ENCODE results near the gene SCT. TPM values are rescaled to one million over a fixed set of nuclear protein-coding genes. Genes with fewer than 3 reads are reported as not detected.

Gene SCT
- total RNA-seq, 1 experiment from 2014 or later: not detected

- ChIA-PET CTCF (interaction anchor here (0.6 kb wide), 1 partner anchor 229 kb away, joined by 4 read pairs; no protein-coding TSS in a partner anchor), POLR2A (no interaction called here)
- TF ChIP-seq CTCF (IDR thresholded peaks at IDR 0.05; ENCODE audit: unreplicated experiment): no peak
- Mint-ChIP-seq H3K9me3 (ENCODE audit: unreplicated experiment) (no peaks in the 10 kb centered on the region), H3K4me3 (ENCODE audit: unreplicated experiment) (no peak overlapping the region), H3K4me1 (ENCODE audit: insufficient read depth, unreplicated experiment) (no peaks in the 10 kb centered on the region), H3K27ac (ENCODE audit: low read depth, unreplicated experiment) (no peak overlapping the region), H3K27me3 (ENCODE audit: insufficient read depth, unreplicated experiment) (no peaks in the 10 kb centered on the region), H3K36me3 (ENCODE audit: insufficient read depth, unreplicated experiment) (peaks cover 75% of the 10 kb centered on the region)
- BruUV-seq (replicated peaks): no TSS peak
- intact Hi-C loops (cut with micrococcal nuclease): no loop called here
- no peak for DNase-seq (ENCODE audit: unreplicated experiment)
These were observed 40.3 kb downstream of the SCT start for GRCh38 chr11:586376-587316.

- no TSS peak for BruUV-seq (replicated peaks)
These were observed 42.7 kb downstream of the SCT start for GRCh38 chr11:584287-584686.

GRCh38 chr11:581752-582151, 45.2 kb downstream of the SCT start:
- H3K9me3 Mint-ChIP-seq (ENCODE audit: unreplicated experiment): no peaks in the 10 kb centered on the region
- TF ChIP-seq CTCF (IDR thresholded peaks at IDR 0.05; ENCODE audit: unreplicated experiment): no peak
- POLR2A ChIA-PET: interaction anchor here (1.3 kb wide), 1 partner anchor 13 kb away, joined by 4 read pairs; no protein-coding TSS in a partner anchor
- CTCF ChIA-PET: interaction anchor here (0.5 to 0.7 kb wide), 3 partner anchors 20 to 860 kb away, joined by 3 read pairs; no protein-coding TSS in a partner anchor
- DNase-seq (ENCODE audit: unreplicated experiment): no peak
- no peak overlapping the region for H3K27ac Mint-ChIP-seq (ENCODE audit: low read depth, unreplicated experiment)
- no TSS peak for BruUV-seq (replicated peaks)
- peaks cover 23% of the 10 kb centered on the region for H3K4me1 Mint-ChIP-seq (ENCODE audit: insufficient read depth, unreplicated experiment)
- H3K4me3 Mint-ChIP-seq (ENCODE audit: unreplicated experiment): no peak overlapping the region
- H3K27me3 Mint-ChIP-seq (ENCODE audit: insufficient read depth, unreplicated experiment): no peaks in the 10 kb centered on the region
- H3K36me3 Mint-ChIP-seq (ENCODE audit: insufficient read depth, unreplicated experiment): peaks cover 39% of the 10 kb centered on the region
- intact Hi-C loops (cut with micrococcal nuclease): no loop called here

More at GRCh38 chr11:584287-584686, 42.7 kb downstream of the SCT start:
- no peaks in the 10 kb centered on the region for H3K27me3 Mint-ChIP-seq (ENCODE audit: insufficient read depth, unreplicated experiment)
- no peak for DNase-seq (ENCODE audit: unreplicated experiment)
- no peak overlapping the region for H3K4me3 Mint-ChIP-seq (ENCODE audit: unreplicated experiment)
- peaks cover 11% of the 10 kb centered on the region for H3K4me1 Mint-ChIP-seq (ENCODE audit: insufficient read depth, unreplicated experiment)
- H3K9me3 Mint-ChIP-seq (ENCODE audit: unreplicated experiment): no peaks in the 10 kb centered on the region
- ChIA-PET CTCF (no interaction called here), POLR2A (interaction anchor here (1.2 kb wide), 1 partner anchor 8 kb away, joined by 3 read pairs; the partner anchor contains the start of gene PHRF1)
- no peak for TF ChIP-seq CTCF (IDR thresholded peaks at IDR 0.05; ENCODE audit: unreplicated experiment)
- H3K36me3 Mint-ChIP-seq (ENCODE audit: insufficient read depth, unreplicated experiment): peaks cover 63% of the 10 kb centered on the region
- intact Hi-C loops (cut with micrococcal nuclease): no loop called here
- H3K27ac Mint-ChIP-seq (ENCODE audit: low read depth, unreplicated experiment): no peak overlapping the region

- no peak for DNase-seq (ENCODE audit: unreplicated experiment)
- BruUV-seq (replicated peaks): no TSS peak
- Mint-ChIP-seq H3K36me3 (ENCODE audit: insufficient read depth, unreplicated experiment) (peaks cover 37% of the 10 kb centered on the region), H3K9me3 (ENCODE audit: unreplicated experiment) (no peaks in the 10 kb centered on the region), H3K27me3 (ENCODE audit: insufficient read depth, unreplicated experiment) (no peaks in the 10 kb centered on the region), H3K4me1 (ENCODE audit: insufficient read depth, unreplicated experiment) (peaks cover 23% of the 10 kb centered on the region), H3K4me3 (ENCODE audit: unreplicated experiment) (no peak overlapping the region), H3K27ac (ENCODE audit: low read depth, unreplicated experiment) (no peak overlapping the region)
- POLR2A ChIA-PET: interaction anchor here (1.3 kb wide), 1 partner anchor 13 kb away, joined by 4 read pairs; no protein-coding TSS in a partner anchor
- intact Hi-C loops (cut with micrococcal nuclease): no loop called here
- TF ChIP-seq CTCF (IDR thresholded peaks at IDR 0.05; ENCODE audit: unreplicated experiment): no peak
- CTCF ChIA-PET: interaction anchor here (0.5 to 0.7 kb wide), 3 partner anchors 20 to 860 kb away, joined by 3 read pairs; no protein-coding TSS in a partner anchor
These were observed 45.6 kb downstream of the SCT start for GRCh38 chr11:581342-581741.
